ENCODE measurements around the gene ILKAP. TPM values are rescaled to one million over a fixed set of nuclear protein-coding genes. Genes with fewer than 3 reads are reported as not detected.

ILKAP gene
- total RNA-seq, 2 donors from 2014 or later, result 32.2 to 34.9 TPM

- peak; percentile 56 for DNase-seq (ENCODE audit: low spot score)
- intact Hi-C loops (cut with DNase I), result no loop called here
Observed at GRCh38 chr2:238131761-238132462, 71.6 kb downstream of the ILKAP start.

- intact Hi-C loops (cut with DNase I), result no loop called here
- peak; percentile 78 for DNase-seq (ENCODE audit: low spot score)
Observed at GRCh38 chr2:238130696-238131628, 72.5 kb downstream of the ILKAP start.

GRCh38 chr2:238130111-238130695 is 73.3 kb downstream of the ILKAP start:
- DNase-seq (ENCODE audit: low spot score), result peak; percentile 64

DNA sequence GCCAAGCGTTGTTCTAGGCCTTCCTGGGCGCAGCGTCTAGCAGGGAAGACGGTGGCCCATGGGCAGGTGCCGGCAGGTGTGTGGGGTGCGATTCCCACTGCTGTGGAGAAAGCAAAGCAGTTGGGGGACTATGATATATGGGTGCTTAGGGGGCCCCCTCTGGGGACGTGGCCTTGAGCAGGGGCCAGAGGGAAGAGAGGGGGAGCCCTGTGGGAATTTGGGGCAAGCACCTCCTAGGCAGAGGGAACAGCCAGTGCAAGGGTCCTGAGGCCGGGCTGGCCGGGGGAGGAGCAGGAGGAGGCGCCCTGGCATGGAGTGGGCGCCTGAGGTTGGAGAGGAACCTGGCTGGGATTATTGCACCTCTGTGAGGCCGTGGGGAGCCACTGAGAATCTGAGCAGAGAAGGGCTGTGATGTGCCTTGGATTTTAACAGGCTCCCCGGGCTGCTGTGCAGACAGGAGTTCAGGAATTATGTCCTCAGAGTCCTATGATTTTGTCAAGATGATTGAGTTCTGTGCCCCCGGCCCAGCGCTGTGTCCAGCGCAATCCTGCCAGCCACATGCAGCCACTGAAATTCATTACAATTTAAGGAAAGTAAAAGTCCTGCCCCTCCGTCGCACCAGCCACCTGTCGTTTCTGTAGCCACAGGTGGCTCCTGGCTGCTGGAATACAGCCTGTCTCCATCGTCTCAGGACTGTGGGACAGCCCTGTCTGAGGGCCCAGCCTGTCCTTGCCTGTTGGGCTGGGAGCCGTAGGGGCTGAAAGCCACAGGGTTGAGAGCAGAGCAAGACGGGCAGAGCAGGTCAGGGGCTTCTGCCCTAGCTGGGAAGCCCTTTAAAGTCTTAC is 74.1 kb downstream of the ILKAP start:
- intact Hi-C loops (cut with DNase I), result loop anchor here in 1 of 2 donors (10.0 kb wide), 1 partner anchor 125 kb away; no protein-coding TSS in a partner anchor

More at GRCh38 chr2:238130111-238130695, 73.3 kb downstream of the ILKAP start:
- intact Hi-C loops (cut with DNase I), result no loop called here

GRCh38 chr2:238128534-238129001 is 74.9 kb downstream of the ILKAP start:
- DNase-seq (ENCODE audit: low spot score), result peak; percentile 81
- intact Hi-C loops (cut with DNase I), result loop anchor here in 1 of 2 donors (10.0 kb wide), 1 partner anchor 126 kb away; no protein-coding TSS in a partner anchor

More for the DNA sequence above, 74.1 kb downstream of the ILKAP start:
- DNase-seq (ENCODE audit: low spot score), result peak; percentile 70

DNA sequence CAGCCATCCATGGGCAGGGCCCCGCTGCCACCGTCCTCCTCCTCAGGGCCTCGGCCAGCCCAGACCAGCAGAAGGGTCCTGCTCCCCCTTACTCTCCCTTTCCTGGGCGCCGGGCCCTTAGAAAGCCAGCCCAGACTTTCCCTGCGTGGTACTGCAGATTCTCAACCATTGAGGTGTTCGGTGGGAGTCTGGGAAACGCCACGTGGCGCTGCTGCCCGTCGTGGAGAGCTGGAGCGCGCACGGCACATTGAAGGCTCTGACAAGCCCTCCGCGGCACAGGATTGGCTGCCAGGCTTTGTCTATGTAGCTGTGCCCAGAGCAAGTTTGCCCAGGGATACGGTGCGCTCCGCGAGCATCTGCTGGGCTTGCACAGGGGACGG is 75.4 kb downstream of the ILKAP start:
- DNase-seq (ENCODE audit: low spot score), result peak; percentile 74
- intact Hi-C loops (cut with DNase I), result loop anchor here in 1 of 2 donors (10.0 kb wide), 1 partner anchor 127 kb away; no protein-coding TSS in a partner anchor

DNA sequence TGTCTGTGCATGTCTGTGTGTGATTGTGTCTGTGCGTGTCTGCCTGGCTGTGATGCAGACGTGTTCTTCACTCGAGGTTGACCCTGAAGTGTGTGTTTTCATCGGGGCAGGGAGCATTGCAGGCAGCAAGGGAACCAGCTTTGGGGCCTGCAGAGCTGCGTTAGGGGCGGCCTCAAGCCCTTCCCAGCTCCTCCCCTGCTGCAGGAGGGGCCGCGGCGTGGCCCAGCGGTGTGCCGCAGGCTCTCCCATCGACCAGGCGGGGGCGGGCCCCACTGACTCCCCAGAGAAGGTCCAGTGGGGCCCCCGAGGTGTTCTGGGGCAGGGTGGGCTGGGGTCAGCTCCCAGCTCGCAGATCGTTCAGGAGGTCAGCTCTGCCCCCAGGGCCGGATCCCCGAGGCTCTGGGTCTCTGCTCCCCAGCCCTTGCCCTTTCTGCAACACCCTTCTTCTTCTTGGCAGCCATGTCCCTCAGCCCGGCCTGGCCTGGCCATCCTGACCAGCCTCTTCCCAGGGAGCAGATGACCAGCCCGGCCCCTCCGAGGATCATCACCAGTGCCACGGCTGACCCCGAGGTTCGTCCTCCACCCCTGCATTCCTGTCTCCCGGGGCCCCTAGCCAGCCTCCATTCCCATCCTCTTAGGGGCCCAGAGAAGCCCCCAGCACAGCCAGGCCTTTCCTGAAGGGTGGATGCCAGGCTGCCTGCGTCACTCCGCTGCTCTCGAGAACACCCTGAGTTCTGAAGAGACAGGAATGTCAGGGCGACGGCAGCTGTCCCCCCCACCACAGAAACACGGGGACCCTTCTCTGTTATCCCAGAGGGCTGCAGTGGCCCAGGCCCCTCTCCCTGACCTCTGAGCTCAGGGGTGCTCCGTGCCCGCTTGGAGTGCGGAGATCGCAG is 76.1 kb downstream of the ILKAP start:
- intact Hi-C loops (cut with DNase I), result loop anchor here in 1 of 2 donors (10.0 kb wide), 1 partner anchor 127 kb away; no protein-coding TSS in a partner anchor

GRCh38 chr2:238126775-238127164 is 76.7 kb downstream of the ILKAP start:
- intact Hi-C loops (cut with DNase I), result loop anchor here in 1 of 2 donors (10.0 kb wide), 1 partner anchor 128 kb away; no protein-coding TSS in a partner anchor
- no peak for DNase-seq (ENCODE audit: low spot score)

More for the DNA sequence above, 76.1 kb downstream of the ILKAP start:
- DNase-seq (ENCODE audit: low spot score), result peak; percentile 89

DNA sequence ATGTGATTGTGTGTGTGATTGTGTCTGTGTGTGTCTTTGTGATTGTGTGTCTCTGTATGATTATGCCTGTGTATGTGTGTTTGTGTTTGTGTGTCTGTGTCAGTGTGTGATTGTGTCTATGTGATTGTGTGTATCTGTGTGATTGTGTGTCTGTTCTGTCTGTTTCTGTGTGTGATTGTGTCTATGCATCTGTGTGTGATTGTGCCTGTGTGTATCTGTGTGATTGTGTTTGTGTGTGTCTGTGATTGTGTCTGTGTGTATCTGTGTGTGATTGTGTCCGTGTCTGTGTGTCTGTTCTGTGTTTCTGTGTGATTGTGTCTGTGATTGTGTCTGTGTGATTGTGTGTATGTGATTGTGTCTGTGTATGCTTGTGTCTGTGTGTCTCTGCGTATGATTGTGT is 77.2 kb downstream of the ILKAP start:
- DNase-seq (ENCODE audit: low spot score), result no peak
- intact Hi-C loops (cut with DNase I), result loop anchor here in 1 of 2 donors (10.0 kb wide), 1 partner anchor 128 kb away; no protein-coding TSS in a partner anchor

GRCh38 chr2:238125127-238125885 is 78.2 kb downstream of the ILKAP start:
- DNase-seq (ENCODE audit: low spot score), result peak; percentile 78
- intact Hi-C loops (cut with DNase I), result loop anchor here in 1 of 2 donors (10.0 kb wide), 1 partner anchor 129 kb away; no protein-coding TSS in a partner anchor

GRCh38 chr2:238124488-238125126 is 78.9 kb downstream of the ILKAP start:
- DNase-seq (ENCODE audit: low spot score), result peak; percentile 67
- intact Hi-C loops (cut with DNase I), result loop anchor here in 1 of 2 donors (10.0 kb wide), 1 partner anchor 130 kb away; no protein-coding TSS in a partner anchor

- intact Hi-C loops (cut with DNase I), result loop anchor here in 1 of 2 donors (10.0 kb wide), 1 partner anchor 131 kb away; no protein-coding TSS in a partner anchor
- peak; percentile 46 for DNase-seq (ENCODE audit: low spot score)
Observed at GRCh38 chr2:238123991-238124470, 79.5 kb downstream of the ILKAP start.

DNA sequence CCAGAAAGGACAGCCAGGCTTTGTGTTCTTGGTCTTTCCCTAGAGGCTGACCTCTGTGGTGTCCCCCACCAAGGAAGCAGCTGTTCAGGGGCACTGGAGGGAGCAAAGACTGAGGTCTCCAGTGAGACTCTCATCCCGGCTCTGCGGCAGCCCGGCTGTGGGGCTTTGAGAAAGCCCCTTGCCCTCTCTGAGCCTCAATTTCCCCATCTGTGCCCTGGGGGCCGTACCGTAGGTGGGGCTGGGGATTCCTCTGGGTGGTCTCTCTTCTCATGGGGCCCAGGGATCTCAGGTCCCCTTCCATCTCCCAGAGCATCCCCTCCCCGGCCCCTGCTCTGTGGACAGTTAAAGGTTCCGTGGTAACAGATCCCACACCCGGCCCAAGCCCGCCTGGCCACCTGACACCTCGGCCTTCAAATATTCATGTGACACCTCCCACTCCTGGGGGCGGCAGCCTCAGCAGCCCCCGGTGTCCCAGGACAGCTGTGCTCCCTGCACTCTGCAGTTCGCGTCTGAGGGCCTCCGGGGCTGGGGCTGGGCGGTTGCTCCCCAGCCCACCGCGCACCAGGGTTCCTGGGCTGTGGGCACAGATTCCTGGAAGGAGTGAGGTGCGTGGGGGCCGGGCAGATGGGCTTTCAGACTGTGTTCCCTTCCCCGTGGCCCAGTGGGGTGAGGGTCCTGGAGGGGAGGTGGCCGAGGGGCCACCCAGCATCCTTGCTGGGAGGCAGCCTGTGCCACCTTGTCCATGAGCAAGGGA is 80.1 kb downstream of the ILKAP start:
- peak; percentile 57 for DNase-seq (ENCODE audit: low spot score)
- intact Hi-C loops (cut with DNase I), result loop anchor here in 1 of 2 donors (10.0 kb wide), 1 partner anchor 131 kb away; no protein-coding TSS in a partner anchor

GRCh38 chr2:238122287-238123217 is 80.9 kb downstream of the ILKAP start:
- intact Hi-C loops (cut with DNase I), result loop anchor here in 1 of 2 donors (10.0 kb wide), 1 partner anchor 132 kb away; no protein-coding TSS in a partner anchor

More at GRCh38 chr2:238122287-238123217, 80.9 kb downstream of the ILKAP start:
- peak; percentile 67 for DNase-seq (ENCODE audit: low spot score)

Data from posterior vena cava (tissue), 2 donors.